ENCODE results near the gene SELENOW.
A peak's percentile ranks its signal among the peaks of the same experiment; 100 is the strongest.

DNA sequence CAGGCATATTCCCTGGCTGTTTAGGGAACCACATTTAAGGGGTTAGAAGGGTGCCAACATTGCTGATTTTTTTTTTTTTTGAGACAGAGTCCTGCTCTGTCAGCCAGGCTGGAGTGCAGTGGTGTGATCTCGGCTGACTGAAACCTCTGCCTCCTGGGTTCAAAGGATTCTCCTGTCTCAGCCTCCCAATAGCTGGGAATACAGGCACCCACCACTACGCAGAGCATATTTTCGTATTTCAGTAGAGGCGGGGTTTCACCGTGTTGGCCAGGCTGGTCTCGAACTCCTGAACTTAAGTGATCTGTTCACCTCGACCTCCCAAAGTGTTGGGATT lies 35.5 kb downstream of the SELENOW start:
- TF ChIP-seq, protein P1, sequence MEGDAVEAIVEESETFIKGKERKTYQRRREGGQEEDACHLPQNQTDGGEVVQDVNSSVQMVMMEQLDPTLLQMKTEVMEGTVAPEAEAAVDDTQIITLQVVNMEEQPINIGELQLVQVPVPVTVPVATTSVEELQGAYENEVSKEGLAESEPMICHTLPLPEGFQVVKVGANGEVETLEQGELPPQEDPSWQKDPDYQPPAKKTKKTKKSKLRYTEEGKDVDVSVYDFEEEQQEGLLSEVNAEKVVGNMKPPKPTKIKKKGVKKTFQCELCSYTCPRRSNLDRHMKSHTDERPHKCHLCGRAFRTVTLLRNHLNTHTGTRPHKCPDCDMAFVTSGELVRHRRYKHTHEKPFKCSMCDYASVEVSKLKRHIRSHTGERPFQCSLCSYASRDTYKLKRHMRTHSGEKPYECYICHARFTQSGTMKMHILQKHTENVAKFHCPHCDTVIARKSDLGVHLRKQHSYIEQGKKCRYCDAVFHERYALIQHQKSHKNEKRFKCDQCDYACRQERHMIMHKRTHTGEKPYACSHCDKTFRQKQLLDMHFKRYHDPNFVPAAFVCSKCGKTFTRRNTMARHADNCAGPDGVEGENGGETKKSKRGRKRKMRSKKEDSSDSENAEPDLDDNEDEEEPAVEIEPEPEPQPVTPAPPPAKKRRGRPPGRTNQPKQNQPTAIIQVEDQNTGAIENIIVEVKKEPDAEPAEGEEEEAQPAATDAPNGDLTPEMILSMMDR (IDR thresholded peaks at IDR 0.05): peak; percentile 29
- TF ChIP-seq EZH2 (IDR thresholded peaks at IDR 0.05; ENCODE audit: borderline replicate concordance, insufficient read depth, low read depth, low read length, poor library complexity, severe bottlenecking): no peak
